Adrenal gland (tissue), 5 donors: Measurements from ENCODE around the gene SDK2.

ENCODE experiments used
- CTCF ChIP-seq, 6 experiments: fragments of 450-650 bp in 4 of 6; fragments of 200-600 bp in 2 of 6; sonication (generic) in 1 of 6; IDR thresholded peaks; 1 replicate in 5 of 6; 2 replicates in 1 of 6; pipeline versions ENCODE4 v1.5.1 to v1.8.0; 2016 to 2021; ENCODE audit warnings: antibody characterized with exemption in 6 of 6, mild to moderate bottlenecking in 2 of 6, moderate library complexity in 1 of 6
- POLR2A ChIP-seq, 2 donors: fragments of 450-650 bp; IDR thresholded peaks; one replicate each; pipeline ENCODE4 v1.6.1; 2017; ENCODE audit warnings: antibody characterized with exemption in 2 of 2, mild to moderate bottlenecking in 2 of 2, moderate library complexity in 1 of 2
- donor health status: DM: no; HTN: no; CAD: no.

GRCh38 chr17:73315471-73315870, 328.8 kb downstream of the SDK2 start:
- TF ChIP-seq CTCF (IDR thresholded peaks at IDR 0.05) = no peak
- no peak for TF ChIP-seq POLR2A (IDR thresholded peaks at IDR 0.05)
